K562 (cell line): Measurements from ENCODE around the gene CD19. TPM values are rescaled to one million over a fixed set of nuclear protein-coding genes. Genes with fewer than 3 reads are reported as not detected.
A peak's percentile ranks its signal among the peaks of the same experiment; 100 is the strongest.

ENCODE experiments used
- CTCF ChIP-seq, 3 experiments: IDR thresholded peaks in 2 of 3; conservative IDR thresholded peaks in 1 of 3; 2 replicates each; pipeline ENCODE4 v1.5.1; 2011 to 2012; ENCODE audit warnings: low read length in 3 of 3, mild to moderate bottlenecking in 3 of 3, control low read depth in 2 of 3, improper control_type of control experiment in 1 of 3, inconsistent platforms in 1 of 3, low read depth in 1 of 3, mixed read lengths in 1 of 3, moderate library complexity in 1 of 3; ENCODE audit not compliant: insufficient read depth in 2 of 3
- NR2C1 ChIP-seq, 2 experiments: fragments of 450-650 bp; IDR thresholded peaks; 2 replicates each; pipeline ENCODE4 v1.6.1; 2017; ENCODE audit warnings: mild to moderate bottlenecking in 2 of 2, antibody characterized with exemption in 1 of 2, inconsistent platforms in 1 of 2, missing compliant biosample characterization in 1 of 2, missing genetic modification characterization in 1 of 2
- POLR2G ChIP-seq: fragments of 200-400 bp; formaldehyde crosslinking; IDR thresholded peaks from 2 replicates; pipeline ENCODE4 v1.6.1; 2017; ENCODE audit warnings: low read depth, mild to moderate bottlenecking, antibody characterized with exemption, low read length, moderate library complexity
- ZNF174 ChIP-seq: fragments of 250-450 bp; sonication (Bioruptor Pico); IDR thresholded peaks from 2 replicates; pipeline ENCODE4 v1.4.0; 2020; ENCODE audit warnings: mild to moderate bottlenecking
- ZNF316 ChIP-seq: fragments of 450-650 bp; IDR thresholded peaks from 2 replicates; pipeline ENCODE4 v1.6.1; 2016
- ZSCAN29 ChIP-seq: fragments of 450-650 bp; IDR thresholded peaks from 2 replicates; pipeline ENCODE4 v1.6.1; 2017
- polyA plus RNA-seq, 8 experiments: library from polyadenylated mRNA; depleted of rRNA in 4 of 8; stranded (reverse) in 5 of 8; unstranded in 3 of 8; fragments of >200 nt; fragmentation: Nextera tagmentation in 2 of 8; fragmentation: Illumina TruSeq in 1 of 8; extraction: Ambion mirVana in 2 of 8; extraction: Trizol in 1 of 8; gene quantifications; 2 replicates each; pipeline versions ENCODE4 v1.2.1 to v1.2.3, GENCODE V29; 2011 to 2014; ENCODE audit warnings: inconsistent platforms in 1 of 8, missing spikeins in 1 of 8
- total RNA-seq, 7 experiments: library from RNA; depleted of rRNA in 6 of 7; stranded (reverse); fragments of >200 nt in 6 of 7; fragmentation: Illumina TruSeq in 2 of 7; extraction: Trizol in 2 of 7; gene quantifications; 2 replicates each; pipeline versions ENCODE4 v1.2.1 to v1.2.3, GENCODE V29; 2011 to 2021; ENCODE audit warnings: low replicate concordance in 1 of 7
- TF ChIP-seq, protein P1 (sequence below): fragments of 250-450 bp; sonication (Bioruptor Pico); IDR thresholded peaks from 2 replicates; pipeline ENCODE4 v1.5.0; 2021; ENCODE audit warnings: mild to moderate bottlenecking, moderate library complexity
- TF ChIP-seq, protein P2 (sequence below), 2 experiments: fragments of 450-650 bp in 1 of 2; sonication (generic) in 1 of 2; formaldehyde crosslinking in 1 of 2; IDR thresholded peaks; 2 replicates each; pipeline versions ENCODE4 v1.7.1 to v1.9.0; 2016 to 2022; ENCODE audit warnings: inconsistent platforms in 1 of 2, mild to moderate bottlenecking in 1 of 2, missing genetic modification reagents in 1 of 2
- TF ChIP-seq, protein P3 (sequence below): fragments of 250-450 bp; sonication (Bioruptor Pico); IDR thresholded peaks from 2 replicates; pipeline ENCODE4 v1.5.0; 2020; ENCODE audit warnings: mild to moderate bottlenecking

CD19 gene
- total and polyA plus RNA-seq, 9 of the 15 experiments (the other 6 are each of a cell fraction or from before 2014, with no cell fraction given): 0.27 to 3.7 (median 2.0) TPM; not detected in 1

- TF ChIP-seq POLR2G (peak; percentile 90), ZNF174 (no peak), ZSCAN29 (no peak), NR2C1 (IDR thresholded peaks at IDR 0.05) (peak; percentile 84), NR2C1 (tag; IDR thresholded peaks at IDR 0.05) (peak; percentile 88), ZNF316 (no peak), CTCF (IDR thresholded peaks at IDR 0.05 in 2 of 3, conservative IDR thresholded peaks at IDR 0.05 in 1 of 3; ENCODE audit: insufficient read depth in 2 of 3, low read depth in 1 of 3, low read length in 3 of 3) (0 out of 6 replicates have a peak, but pooled peaks of 1 of the 3 experiments have one; percentile 4)
- TF ChIP-seq, protein P1, sequence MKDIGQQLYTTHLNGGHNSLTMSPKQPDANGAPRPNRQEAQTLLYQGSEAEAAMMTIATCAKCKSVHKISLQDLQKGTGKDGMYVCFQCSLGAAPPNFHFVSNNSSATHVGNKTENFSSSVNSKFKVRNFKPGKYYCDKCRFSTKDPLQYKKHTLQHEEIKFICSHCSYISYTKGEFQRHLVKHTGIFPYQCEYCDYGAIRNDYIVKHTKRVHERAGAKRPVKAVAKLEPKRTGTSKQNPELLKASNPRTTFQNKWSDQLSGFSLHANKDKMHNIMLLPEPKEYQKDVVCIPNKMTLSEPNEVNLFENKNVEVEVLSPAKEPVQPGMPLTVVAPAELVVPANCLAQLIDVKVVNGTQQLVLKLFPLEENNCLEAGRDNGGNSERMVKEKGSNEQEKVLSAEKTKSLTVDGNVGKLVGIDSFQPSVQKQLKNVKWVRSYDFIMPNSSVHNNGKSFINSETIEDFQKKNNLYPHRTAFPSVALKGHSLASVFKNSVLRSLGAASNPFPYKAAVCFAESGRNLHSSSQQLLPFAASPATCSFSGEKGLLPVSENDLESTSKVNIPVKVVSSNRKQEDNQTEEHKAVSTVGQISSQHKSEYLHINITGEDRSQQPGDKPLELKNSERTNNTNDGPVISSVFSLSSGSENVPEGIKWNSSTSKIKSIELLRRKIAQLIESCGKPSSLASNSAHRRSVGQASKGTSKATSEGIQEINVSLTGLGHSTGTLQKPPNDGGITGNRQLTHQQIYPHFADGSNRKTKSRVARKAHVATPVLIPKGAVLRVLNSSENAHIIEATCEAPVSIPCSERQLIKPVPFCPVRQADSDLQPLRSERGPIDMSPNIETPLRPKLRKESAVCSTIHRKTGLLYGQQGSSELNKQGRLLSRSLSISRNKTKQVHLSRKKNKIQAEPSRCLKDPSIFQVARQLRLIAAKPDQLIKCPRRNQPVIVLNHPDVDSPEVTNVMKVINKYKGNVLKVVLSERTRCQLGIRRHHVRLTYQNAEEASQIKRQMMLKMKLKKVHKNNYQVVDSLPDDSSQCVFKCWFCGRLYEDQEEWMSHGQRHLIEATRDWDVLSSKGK (CRISPR knock-in tag): no peak
- TF ChIP-seq, protein P2, sequence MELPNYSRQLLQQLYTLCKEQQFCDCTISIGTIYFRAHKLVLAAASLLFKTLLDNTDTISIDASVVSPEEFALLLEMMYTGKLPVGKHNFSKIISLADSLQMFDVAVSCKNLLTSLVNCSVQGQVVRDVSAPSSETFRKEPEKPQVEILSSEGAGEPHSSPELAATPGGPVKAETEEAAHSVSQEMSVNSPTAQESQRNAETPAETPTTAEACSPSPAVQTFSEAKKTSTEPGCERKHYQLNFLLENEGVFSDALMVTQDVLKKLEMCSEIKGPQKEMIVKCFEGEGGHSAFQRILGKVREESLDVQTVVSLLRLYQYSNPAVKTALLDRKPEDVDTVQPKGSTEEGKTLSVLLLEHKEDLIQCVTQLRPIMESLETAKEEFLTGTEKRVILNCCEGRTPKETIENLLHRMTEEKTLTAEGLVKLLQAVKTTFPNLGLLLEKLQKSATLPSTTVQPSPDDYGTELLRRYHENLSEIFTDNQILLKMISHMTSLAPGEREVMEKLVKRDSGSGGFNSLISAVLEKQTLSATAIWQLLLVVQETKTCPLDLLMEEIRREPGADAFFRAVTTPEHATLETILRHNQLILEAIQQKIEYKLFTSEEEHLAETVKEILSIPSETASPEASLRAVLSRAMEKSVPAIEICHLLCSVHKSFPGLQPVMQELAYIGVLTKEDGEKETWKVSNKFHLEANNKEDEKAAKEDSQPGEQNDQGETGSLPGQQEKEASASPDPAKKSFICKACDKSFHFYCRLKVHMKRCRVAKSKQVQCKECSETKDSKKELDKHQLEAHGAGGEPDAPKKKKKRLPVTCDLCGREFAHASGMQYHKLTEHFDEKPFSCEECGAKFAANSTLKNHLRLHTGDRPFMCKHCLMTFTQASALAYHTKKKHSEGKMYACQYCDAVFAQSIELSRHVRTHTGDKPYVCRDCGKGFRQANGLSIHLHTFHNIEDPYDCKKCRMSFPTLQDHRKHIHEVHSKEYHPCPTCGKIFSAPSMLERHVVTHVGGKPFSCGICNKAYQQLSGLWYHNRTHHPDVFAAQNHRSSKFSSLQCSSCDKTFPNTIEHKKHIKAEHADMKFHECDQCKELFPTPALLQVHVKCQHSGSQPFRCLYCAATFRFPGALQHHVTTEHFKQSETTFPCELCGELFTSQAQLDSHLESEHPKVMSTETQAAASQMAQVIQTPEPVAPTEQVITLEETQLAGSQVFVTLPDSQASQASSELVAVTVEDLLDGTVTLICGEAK (IDR thresholded peaks at IDR 0.05): no peak; the same call in 1 of the 2 replicates
- TF ChIP-seq, protein P2 (CRISPR knock-in tag; IDR thresholded peaks at IDR 0.05): no peak
- TF ChIP-seq, protein P3, sequence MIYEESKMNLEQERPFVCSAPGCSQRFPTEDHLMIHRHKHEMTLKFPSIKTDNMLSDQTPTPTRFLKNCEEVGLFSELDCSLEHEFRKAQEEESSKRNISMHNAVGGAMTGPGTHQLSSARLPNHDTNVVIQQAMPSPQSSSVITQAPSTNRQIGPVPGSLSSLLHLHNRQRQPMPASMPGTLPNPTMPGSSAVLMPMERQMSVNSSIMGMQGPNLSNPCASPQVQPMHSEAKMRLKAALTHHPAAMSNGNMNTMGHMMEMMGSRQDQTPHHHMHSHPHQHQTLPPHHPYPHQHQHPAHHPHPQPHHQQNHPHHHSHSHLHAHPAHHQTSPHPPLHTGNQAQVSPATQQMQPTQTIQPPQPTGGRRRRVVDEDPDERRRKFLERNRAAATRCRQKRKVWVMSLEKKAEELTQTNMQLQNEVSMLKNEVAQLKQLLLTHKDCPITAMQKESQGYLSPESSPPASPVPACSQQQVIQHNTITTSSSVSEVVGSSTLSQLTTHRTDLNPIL (CRISPR knock-in tag): no peak
These were observed 42.8 kb downstream of the CD19 start, which contains the start of gene SPNS1 (continued) for GRCh38 chr16:28974437-28975157.
